Measurements from ENCODE around the gene CRADD. TPM values are rescaled to one million over a fixed set of nuclear protein-coding genes. Genes with fewer than 3 reads are reported as not detected.

Gene CRADD
- total and polyA plus RNA-seq, 2 of the 4 experiments (the other 2 are of a cell fraction) = 11.1 to 14.0 TPM

DNA sequence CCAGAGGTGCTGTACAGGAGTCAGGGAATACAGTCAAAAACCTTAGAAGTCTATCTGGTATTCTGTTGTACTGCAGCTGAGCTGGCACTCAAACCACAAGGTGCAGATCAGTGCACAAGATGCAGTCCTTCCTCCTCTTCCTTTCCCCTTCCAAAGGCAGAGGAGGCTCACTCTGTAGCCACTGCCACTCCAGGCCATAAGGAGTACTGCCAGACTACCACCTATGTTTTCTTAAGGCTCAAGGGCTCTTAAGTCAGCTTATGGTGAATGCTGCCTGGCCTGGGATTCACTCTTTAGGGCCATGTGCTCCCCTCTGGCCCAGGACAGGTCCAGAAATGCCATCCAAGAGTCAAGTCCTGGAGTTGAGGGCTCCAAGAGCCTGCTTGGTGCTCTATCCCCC, 200.3 kb downstream of the CRADD start:
- in situ Hi-C loops (cut with MboI; ENCODE audit: low sequenced_read_pairs) (no loop called here), intact Hi-C loops (cut with micrococcal nuclease) (no loop called here), dilution Hi-C loops (cut with HindIII; ENCODE audit: low sequenced_read_pairs, unreplicated experiment) (no loop called here)
- peak overlapping the region; percentile 57 for H2AK5ac ChIP-seq (ENCODE audit: low read depth, low read length)
- H2BK20ac ChIP-seq (ENCODE audit: low read depth, low read length) = peak overlapping the region; percentile 41; the same call in 1 of the 2 replicates
- peaks cover 14% of the 10 kb centered on the region for H3K4me1 ChIP-seq (ENCODE audit: control insufficient read depth, insufficient read depth, low read length)
- no peak overlapping the region for H3K9ac ChIP-seq (ENCODE audit: low read depth, low read length)
- H2BK5ac ChIP-seq (ENCODE audit: low read depth, low read length, poor library complexity, severe bottlenecking) = no peak overlapping the region
- peak overlapping the region; percentile 7; the same call in 1 of the 2 replicates for H2BK120ac ChIP-seq (ENCODE audit: low read depth, low read length)
- no peak overlapping the region for H4K8ac ChIP-seq (ENCODE audit: low read depth in 2 of 2, low read length in 2 of 2)
- H4K5ac ChIP-seq (ENCODE audit: low read depth, low read length) = no peak overlapping the region; the same call in 1 of the 2 replicates
- H3K14ac ChIP-seq (replicated peaks; ENCODE audit: low read depth, low read length) = no peak overlapping the region
- TF ChIP-seq POLR2A (IDR thresholded peaks at IDR 0.05; ENCODE audit: low read depth, low read length) (no peak), MAFK (IDR thresholded peaks at IDR 0.05; ENCODE audit: low read depth, low read length) (no peak), RCOR1 (IDR thresholded peaks at IDR 0.05; ENCODE audit: insufficient replicate concordance, low read length) (no peak), MXI1 (IDR thresholded peaks at IDR 0.05; ENCODE audit: borderline replicate concordance, low read depth, low read length) (no peak), FOS (IDR thresholded peaks at IDR 0.05; ENCODE audit: low read depth, low read length) (no peak), SMC3 (IDR thresholded peaks at IDR 0.05; ENCODE audit: low read depth, low read length) (no peak), MAZ (IDR thresholded peaks at IDR 0.05; ENCODE audit: borderline replicate concordance, low read depth, low read length) (no peak)
- TF ChIP-seq, protein P1, sequence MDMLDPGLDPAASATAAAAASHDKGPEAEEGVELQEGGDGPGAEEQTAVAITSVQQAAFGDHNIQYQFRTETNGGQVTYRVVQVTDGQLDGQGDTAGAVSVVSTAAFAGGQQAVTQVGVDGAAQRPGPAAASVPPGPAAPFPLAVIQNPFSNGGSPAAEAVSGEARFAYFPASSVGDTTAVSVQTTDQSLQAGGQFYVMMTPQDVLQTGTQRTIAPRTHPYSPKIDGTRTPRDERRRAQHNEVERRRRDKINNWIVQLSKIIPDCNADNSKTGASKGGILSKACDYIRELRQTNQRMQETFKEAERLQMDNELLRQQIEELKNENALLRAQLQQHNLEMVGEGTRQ (IDR thresholded peaks at IDR 0.05; ENCODE audit: low read depth, low read length) = no peak
- TF ChIP-seq, protein P2, sequence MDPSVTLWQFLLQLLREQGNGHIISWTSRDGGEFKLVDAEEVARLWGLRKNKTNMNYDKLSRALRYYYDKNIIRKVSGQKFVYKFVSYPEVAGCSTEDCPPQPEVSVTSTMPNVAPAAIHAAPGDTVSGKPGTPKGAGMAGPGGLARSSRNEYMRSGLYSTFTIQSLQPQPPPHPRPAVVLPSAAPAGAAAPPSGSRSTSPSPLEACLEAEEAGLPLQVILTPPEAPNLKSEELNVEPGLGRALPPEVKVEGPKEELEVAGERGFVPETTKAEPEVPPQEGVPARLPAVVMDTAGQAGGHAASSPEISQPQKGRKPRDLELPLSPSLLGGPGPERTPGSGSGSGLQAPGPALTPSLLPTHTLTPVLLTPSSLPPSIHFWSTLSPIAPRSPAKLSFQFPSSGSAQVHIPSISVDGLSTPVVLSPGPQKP (IDR thresholded peaks at IDR 0.05; ENCODE audit: borderline replicate concordance, low read depth, low read length) = no peak
- no peaks in the 10 kb centered on the region for H3K79me1 ChIP-seq (ENCODE audit: low read depth in 1 of 2, low read length in 2 of 2)
- no peak overlapping the region for H3K4me2 ChIP-seq (ENCODE audit: low read depth, low read length)
- POLR2A ChIA-PET (ENCODE audit: unreplicated experiment) = no interaction called here
- no peak overlapping the region; the same call in 1 of the 2 replicates for H4K91ac ChIP-seq (ENCODE audit: insufficient read depth, low read depth, low read length)
- H3K4me3 ChIP-seq (ENCODE audit: insufficient read depth, low read depth, low read length) = no peak overlapping the region
- no TSS peak for BruUV-seq (replicated peaks)
- H3K36me3 ChIP-seq (ENCODE audit: control insufficient read depth, insufficient read depth, low read length) = no peaks in the 10 kb centered on the region
- CTCF ChIA-PET = no interaction called here
- H3K27ac ChIP-seq (ENCODE audit: insufficient read depth, low read length) = no peak overlapping the region
- H3K9me3 ChIP-seq (ENCODE audit: control insufficient read depth, insufficient read depth, low read length) = peaks cover 7% of the 10 kb centered on the region
- no peak overlapping the region for H2AK9ac ChIP-seq (replicated peaks; ENCODE audit: low read depth, low read length, poor library complexity)
- ATAC-seq (ENCODE audit: low read depth) (no peak), DNase-seq (no peak)
- H2BK15ac ChIP-seq (ENCODE audit: low read depth, low read length) = peak overlapping the region; percentile 23; the same call in 1 of the 3 replicates
- H3K56ac ChIP-seq (ENCODE audit: extremely low read depth, insufficient read depth, low read length) = no peak overlapping the region
- no peak overlapping the region for H3K23ac ChIP-seq (ENCODE audit: low read depth, low read length)
- H3K4ac ChIP-seq (ENCODE audit: low read depth, low read length) = no peak overlapping the region
- H4K20me1 ChIP-seq (ENCODE audit: insufficient read depth, low read length) = no peaks in the 10 kb centered on the region
- no peaks in the 10 kb centered on the region for H3K27me3 ChIP-seq (ENCODE audit: control insufficient read depth, insufficient read depth, low read length)
- peaks cover 2% of the 10 kb centered on the region for H3K9me1 ChIP-seq (ENCODE audit: insufficient read depth, low read length)
- H2AFZ ChIP-seq (replicated peaks; ENCODE audit: low read length, poor library complexity) = peak overlapping the region; percentile 23
- H3K18ac ChIP-seq (ENCODE audit: low read depth, low read length) = no peak overlapping the region

All from IMR-90 (cell line).